Measurements from ENCODE around the gene EPO. TPM values are rescaled to one million over a fixed set of nuclear protein-coding genes. Genes with fewer than 3 reads are reported as not detected.

Gene EPO
- total and polyA plus RNA-seq, 4 donors: 1.3 to 22.9 (median 3.4) TPM

GRCh38 chr7:100728196-100728595 is 7.9 kb downstream of the EPO start:
- no peaks in the 10 kb centered on the region for H3K36me3 ChIP-seq (ENCODE audit: control insufficient read depth in 4 of 4, insufficient read depth in 3 of 4, low read depth in 1 of 4, low read length in 3 of 4)
- WGBS: 88% methylated on average over 8 of the region's 8 CpGs
- H3K9me3 ChIP-seq (ENCODE audit: control insufficient read depth in 4 of 4, low read length in 3 of 4): no peaks in the 10 kb centered on the region
- no peak overlapping the region for H3K4me3 ChIP-seq (ENCODE audit: low read depth in 1 of 3, low read length in 3 of 3)
- no peak overlapping the region for H3K9ac ChIP-seq (ENCODE audit: low read depth in 1 of 2, low read length in 2 of 2)
- H3K4me1 ChIP-seq (ENCODE audit: control insufficient read depth in 4 of 4, insufficient read depth in 4 of 4, low read length in 3 of 4): peaks cover 5 to 34% (median 21%) of the 10 kb centered on the region in 4 donors
- H3K27me3 ChIP-seq (ENCODE audit: control insufficient read depth in 4 of 4, insufficient read depth in 4 of 4, low read length in 3 of 4): no peaks in the 10 kb centered on the region
- H3K27ac ChIP-seq (ENCODE audit: low read depth in 1 of 2, low read length in 2 of 2): no peak overlapping the region
- no peak for DNase-seq (ENCODE audit: low spot score)
- TF ChIP-seq ATF3 (IDR thresholded peaks at IDR 0.05) (no peak), FOXA2 (IDR thresholded peaks at IDR 0.05) (no peak), NR2F2 (IDR thresholded peaks at IDR 0.05) (no peak), SP1 (IDR thresholded peaks at IDR 0.05) (no peak), CTCF (IDR thresholded peaks at IDR 0.05; ENCODE audit: low read depth, low read length, missing input control) (no peak), ZBTB33 (IDR thresholded peaks at IDR 0.05) (no peak), HNF4G (IDR thresholded peaks at IDR 0.05) (no peak), EGR1 (IDR thresholded peaks at IDR 0.05; ENCODE audit: low read depth in 2 of 2) (no peak)

GRCh38 chr7:100730136-100730800 is 10.0 kb downstream of the EPO start:
- TF ChIP-seq EGR1 (IDR thresholded peaks at IDR 0.05; ENCODE audit: low read depth in 2 of 2) (no peak), HNF4G (IDR thresholded peaks at IDR 0.05) (no peak), RXRA (IDR thresholded peaks at IDR 0.05) (no peak), TAF1 (conservative IDR thresholded peaks at IDR 0.05) (no peak), MAX (IDR thresholded peaks at IDR 0.05) (no peak), REST (IDR thresholded peaks at IDR 0.05) (no peak), SP1 (IDR thresholded peaks at IDR 0.05) (no peak), FOXA1 (IDR thresholded peaks at IDR 0.05) (no peak), ZBTB33 (IDR thresholded peaks at IDR 0.05) (no peak), FOXA2 (IDR thresholded peaks at IDR 0.05) (no peak)
- WGBS: 37% methylated on average over 3 of the region's 3 CpGs
- no peak for DNase-seq (ENCODE audit: low spot score)

More at GRCh38 chr7:100730136-100730800, 10.0 kb downstream of the EPO start:
- no peak overlapping the region for H3K9ac ChIP-seq (ENCODE audit: low read depth in 1 of 2, low read length in 2 of 2)
- no peaks in the 10 kb centered on the region for H3K27me3 ChIP-seq (ENCODE audit: control insufficient read depth in 4 of 4, insufficient read depth in 4 of 4, low read length in 3 of 4)
- no peaks in the 10 kb centered on the region for H3K36me3 ChIP-seq (ENCODE audit: control insufficient read depth in 4 of 4, insufficient read depth in 3 of 4, low read depth in 1 of 4, low read length in 3 of 4)
- no peaks in the 10 kb centered on the region for H3K9me3 ChIP-seq (ENCODE audit: control insufficient read depth in 4 of 4, low read length in 3 of 4)
- no peak overlapping the region for H3K4me3 ChIP-seq (ENCODE audit: low read depth in 1 of 3, low read length in 3 of 3)
- H3K27ac ChIP-seq (ENCODE audit: low read depth in 1 of 2, low read length in 2 of 2): no peak overlapping the region
- H3K4me1 ChIP-seq (ENCODE audit: control insufficient read depth in 4 of 4, insufficient read depth in 4 of 4, low read length in 3 of 4): peaks cover 3 to 13% (median 6%) of the 10 kb centered on the region in 4 donors
